Large intestine (tissue), 3 donors: ENCODE measurements around the gene TGFBR3L. TPM values are rescaled to one million over a fixed set of nuclear protein-coding genes. Genes with fewer than 3 reads are reported as not detected.
A peak's percentile ranks its signal among the peaks of the same experiment; 100 is the strongest.
"Not testable (repeated sequence)": the region's sequence is repeated elsewhere in the genome, so short reads cannot be mapped to it uniquely, and the experiment has no call there.

ENCODE experiments used
- DNase-seq, 2 donors: peaks; one replicate each; pipeline versions ENCODE4 v3.0.0 to v3.0.0-alpha.2; 2013
- H3K27ac ChIP-seq: one replicate; pipeline ENCODE4 v1.5.1; 2013; ENCODE audit warnings: low read length
- H3K27me3 ChIP-seq: 2 replicates; pipeline ENCODE4 v1.6.1; 2013; ENCODE audit warnings: low read length; ENCODE audit not compliant: control insufficient read depth, insufficient read depth
- H3K36me3 ChIP-seq: 2 replicates; pipeline ENCODE4 v1.6.1; 2013; ENCODE audit warnings: low read length; ENCODE audit not compliant: control insufficient read depth, insufficient read depth
- H3K4me1 ChIP-seq: one replicate; pipeline ENCODE4 v1.6.1; 2013; ENCODE audit warnings: low read length; ENCODE audit not compliant: control insufficient read depth, insufficient read depth
- H3K4me3 ChIP-seq: one replicate; pipeline ENCODE4 v1.5.1; 2013; ENCODE audit warnings: low read length
- H3K9me3 ChIP-seq: one replicate; pipeline ENCODE4 v1.6.1; 2013; ENCODE audit warnings: mild to moderate bottlenecking, low read depth, low read length, moderate library complexity; ENCODE audit not compliant: control insufficient read depth
- WGBS: methylation state at CpG from one replicate; pipeline ENCODE4 v1.1.5; 2013; ENCODE audit warnings: low lambda C conversion rate; ENCODE audit not compliant: insufficient coverage; 5-methylcytosine and 5-hydroxymethylcytosine counted together
- polyA plus RNA-seq: library from polyadenylated mRNA; unstranded; fragments of 120-200 nt; gene quantifications from one replicate; pipeline ENCODE4 v1.2.1, GENCODE V29; 2013

TGFBR3L gene
- polyA plus RNA-seq, 1 donor = 1.4 TPM

- WGBS = no CpG with 5 or more reads among the region's 4 CpGs
- H3K27me3 ChIP-seq = peaks cover 7% of the 10 kb centered on the region
- H3K4me3 ChIP-seq = no peak overlapping the region
- H3K9me3 ChIP-seq = no peaks in the 10 kb centered on the region
- no peak overlapping the region for H3K27ac ChIP-seq
- no peaks in the 10 kb centered on the region for H3K36me3 ChIP-seq
- no peak for DNase-seq
- peaks cover 8% of the 10 kb centered on the region for H3K4me1 ChIP-seq
Observed at GRCh38 chr19:7883105-7883504, 31.5 kb upstream of the TGFBR3L start.

GRCh38 chr19:7883796-7884570 lies 30.6 kb upstream of the TGFBR3L start:
- H3K27ac ChIP-seq = no peak overlapping the region
- no peaks in the 10 kb centered on the region for H3K36me3 ChIP-seq
- H3K4me1 ChIP-seq = peaks cover 13% of the 10 kb centered on the region
- peaks cover 15% of the 10 kb centered on the region for H3K27me3 ChIP-seq
- no peak for DNase-seq
- no CpG with 5 or more reads among the region's 2 CpGs for WGBS
- H3K9me3 ChIP-seq = no peaks in the 10 kb centered on the region
- no peak overlapping the region for H3K4me3 ChIP-seq

GRCh38 chr19:7885818-7886217 lies 28.8 kb upstream of the TGFBR3L start:
- H3K9me3 ChIP-seq = no peaks in the 10 kb centered on the region
- no peak overlapping the region for H3K4me3 ChIP-seq
- no peak for DNase-seq
- WGBS = 80% methylated on average over 1 of the region's 8 CpGs
- H3K27ac ChIP-seq = no peak overlapping the region
- H3K4me1 ChIP-seq = peaks cover 13% of the 10 kb centered on the region
- H3K27me3 ChIP-seq = peaks cover 19% of the 10 kb centered on the region
- no peaks in the 10 kb centered on the region for H3K36me3 ChIP-seq

GRCh38 chr19:7887408-7888144 lies 27.1 kb upstream of the TGFBR3L start:
- peaks cover 19% of the 10 kb centered on the region for H3K27me3 ChIP-seq
- no CpG with 5 or more reads among the region's 16 CpGs for WGBS
- no peak overlapping the region for H3K4me3 ChIP-seq
- peaks cover 13% of the 10 kb centered on the region for H3K4me1 ChIP-seq
- DNase-seq = no peak
- no peaks in the 10 kb centered on the region for H3K9me3 ChIP-seq
- H3K36me3 ChIP-seq = no peaks in the 10 kb centered on the region
- H3K27ac ChIP-seq = no peak overlapping the region

GRCh38 chr19:7888145-7888825 lies 26.3 kb upstream of the TGFBR3L start, which contains the start of gene LRRC8E:
Gene LRRC8E (plus strand): TSS chr19:7888510. CDS start chr19:7895604, 7,094 bp downstream.
- Histone ChIP-seq H3K4me3 (peak within 1 kb of the TSS; percentile 45), H3K36me3 (no peaks in the 10 kb centered on the region), H3K9me3 (no peaks in the 10 kb centered on the region), H3K4me1 (peaks cover 13% of the 10 kb centered on the region), H3K27ac (no peak within 1 kb of the TSS), H3K27me3 (peaks cover 19% of the 10 kb centered on the region)
- WGBS = no CpG with 5 or more reads among the region's 53 CpGs
- peak in 1 of 2 donors; percentile 69 for DNase-seq

- no CpG with 5 or more reads among the region's 8 CpGs for whole genome bisulfite sequencing
- H3K27me3 ChIP-seq = peaks cover 19% of the 10 kb centered on the region
- no peak overlapping the region for H3K27ac ChIP-seq
Observed at GRCh38 chr19:7888826-7889217, 25.8 kb upstream of the TGFBR3L start.

GRCh38 chr19:7893362-7894101 lies 21.1 kb upstream of the TGFBR3L start:
- H3K4me1 ChIP-seq = peaks cover 16% of the 10 kb centered on the region
- 100% methylated on average over 1 of the region's 18 CpGs for WGBS
- not testable (repeated sequence) for H3K27ac ChIP-seq, H3K36me3 ChIP-seq, H3K27me3 ChIP-seq, H3K4me3 ChIP-seq, DNase-seq, H3K9me3 ChIP-seq

More at GRCh38 chr19:7888826-7889217, 25.8 kb upstream of the TGFBR3L start:
- Histone ChIP-seq H3K9me3 (no peaks in the 10 kb centered on the region), H3K4me3 (peak overlapping the region; percentile 45), H3K4me1 (peaks cover 13% of the 10 kb centered on the region), H3K36me3 (no peaks in the 10 kb centered on the region)
- DNase-seq = no peak

- Histone ChIP-seq H3K36me3 (no peaks in the 10 kb centered on the region), H3K27me3 (peaks cover 3% of the 10 kb centered on the region), H3K4me3 (no peak overlapping the region), H3K9me3 (peaks cover 7% of the 10 kb centered on the region), H3K27ac (no peak overlapping the region), H3K4me1 (peaks cover 12% of the 10 kb centered on the region)
- no CpG with 5 or more reads among the region's 18 CpGs for WGBS
- no peak for DNase-seq
Observed at GRCh38 chr19:7894612-7895309, 19.9 kb upstream of the TGFBR3L start.

- H3K9me3 ChIP-seq = peaks cover 10% of the 10 kb centered on the region
- H3K36me3 ChIP-seq = no peaks in the 10 kb centered on the region
- no peak overlapping the region for H3K27ac ChIP-seq
- H3K4me3 ChIP-seq = no peak overlapping the region
- H3K27me3 ChIP-seq = no peaks in the 10 kb centered on the region
- no peak for DNase-seq
- peaks cover 12% of the 10 kb centered on the region for H3K4me1 ChIP-seq
- no CpG with 5 or more reads among the region's 13 CpGs for WGBS
Observed at GRCh38 chr19:7895565-7895964, 19.1 kb upstream of the TGFBR3L start.
